OCI-LY7 (cell line): Measurements from ENCODE around the gene FBXW7.

ENCODE experiments used
- CTCF ChIP-seq: fragments of 200-600 bp; sonication (generic); conservative IDR thresholded peaks from 2 replicates; pipeline ENCODE4 v1.5.1; 2014; ENCODE audit warnings: mild to moderate bottlenecking, antibody characterized with exemption, low read length, moderate library complexity, mixed read lengths
- EZH2phosphoT487 ChIP-seq: fragments of 200-600 bp; sonication (generic); IDR thresholded peaks from 2 replicates; pipeline ENCODE4 v1.6.1; 2018; ENCODE audit warnings: low read depth, borderline replicate concordance, mild to moderate bottlenecking, mixed run types, antibody characterized with exemption, low read length, moderate library complexity, mixed read lengths

- TF ChIP-seq CTCF (peak; percentile 87), EZH2phosphoT487 (no peak)
Observed at GRCh38 chr4:152408514-152409327, 127.2 kb downstream of the FBXW7 start.
